ENCODE results near the gene NSRP1.

The NSRP1 gene

GRCh38 chr17:30225919-30226553 is 109.4 kb downstream of the NSRP1 start:
- H2AFZ ChIP-seq (ENCODE audit: low read length) = no peak overlapping the region

GRCh38 chr17:30226878-30227277 is 110.3 kb downstream of the NSRP1 start:
- no peak overlapping the region for H3K27ac ChIP-seq (ENCODE audit: low read length)
- no peaks in the 10 kb centered on the region for H3K36me3 ChIP-seq (replicated peaks; ENCODE audit: insufficient read depth, low read length)
- no peaks in the 10 kb centered on the region for H4K20me1 ChIP-seq (ENCODE audit: insufficient read depth, low read length)
- no peaks in the 10 kb centered on the region for H3K27me3 ChIP-seq (replicated peaks; ENCODE audit: insufficient read depth, low read length)
- H3K4me2 ChIP-seq (ENCODE audit: low read depth, low read length) = no peak overlapping the region
- H3K4me3 ChIP-seq (ENCODE audit: low read length) = no peak overlapping the region
- no peak for DNase-seq
- no peaks in the 10 kb centered on the region for H3K79me2 ChIP-seq (ENCODE audit: low read length)
- H3K9me3 ChIP-seq (replicated peaks; ENCODE audit: insufficient read depth, low read length) = no peaks in the 10 kb centered on the region
- no peaks in the 10 kb centered on the region for H3F3A ChIP-seq (ENCODE audit: insufficient read depth, low read length)
- TF ChIP-seq, protein P1, sequence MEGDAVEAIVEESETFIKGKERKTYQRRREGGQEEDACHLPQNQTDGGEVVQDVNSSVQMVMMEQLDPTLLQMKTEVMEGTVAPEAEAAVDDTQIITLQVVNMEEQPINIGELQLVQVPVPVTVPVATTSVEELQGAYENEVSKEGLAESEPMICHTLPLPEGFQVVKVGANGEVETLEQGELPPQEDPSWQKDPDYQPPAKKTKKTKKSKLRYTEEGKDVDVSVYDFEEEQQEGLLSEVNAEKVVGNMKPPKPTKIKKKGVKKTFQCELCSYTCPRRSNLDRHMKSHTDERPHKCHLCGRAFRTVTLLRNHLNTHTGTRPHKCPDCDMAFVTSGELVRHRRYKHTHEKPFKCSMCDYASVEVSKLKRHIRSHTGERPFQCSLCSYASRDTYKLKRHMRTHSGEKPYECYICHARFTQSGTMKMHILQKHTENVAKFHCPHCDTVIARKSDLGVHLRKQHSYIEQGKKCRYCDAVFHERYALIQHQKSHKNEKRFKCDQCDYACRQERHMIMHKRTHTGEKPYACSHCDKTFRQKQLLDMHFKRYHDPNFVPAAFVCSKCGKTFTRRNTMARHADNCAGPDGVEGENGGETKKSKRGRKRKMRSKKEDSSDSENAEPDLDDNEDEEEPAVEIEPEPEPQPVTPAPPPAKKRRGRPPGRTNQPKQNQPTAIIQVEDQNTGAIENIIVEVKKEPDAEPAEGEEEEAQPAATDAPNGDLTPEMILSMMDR (IDR thresholded peaks at IDR 0.05; ENCODE audit: low read length) = no peak
- no peak for TF ChIP-seq EZH2 (optimal IDR thresholded peaks at IDR 0.05; ENCODE audit: low read depth, low read length)
- TF ChIP-seq EZH2phosphoT487 (IDR thresholded peaks at IDR 0.05; ENCODE audit: low read length) = no peak
- no peaks in the 10 kb centered on the region for H3K4me1 ChIP-seq (ENCODE audit: low read length)
- no peaks in the 10 kb centered on the region for H3K9me2 ChIP-seq (replicated peaks; ENCODE audit: insufficient read depth, low read length)
- H2AFZ ChIP-seq (ENCODE audit: low read length) = no peak overlapping the region
- no peak overlapping the region for H3K9ac ChIP-seq (ENCODE audit: low read length)

More at GRCh38 chr17:30225919-30226553, 109.4 kb downstream of the NSRP1 start:
- H3K27me3 ChIP-seq (replicated peaks; ENCODE audit: insufficient read depth, low read length) = no peaks in the 10 kb centered on the region
- H3K9me2 ChIP-seq (replicated peaks; ENCODE audit: insufficient read depth, low read length) = no peaks in the 10 kb centered on the region
- no peaks in the 10 kb centered on the region for H3K4me1 ChIP-seq (ENCODE audit: low read length)
- H3K36me3 ChIP-seq (replicated peaks; ENCODE audit: insufficient read depth, low read length) = no peaks in the 10 kb centered on the region
- H3K4me3 ChIP-seq (ENCODE audit: low read length) = no peak overlapping the region
- no peak for TF ChIP-seq EZH2 (optimal IDR thresholded peaks at IDR 0.05; ENCODE audit: low read depth, low read length)
- no peak for TF ChIP-seq EZH2phosphoT487 (IDR thresholded peaks at IDR 0.05; ENCODE audit: low read length)
- TF ChIP-seq, protein P1 (IDR thresholded peaks at IDR 0.05; ENCODE audit: low read length) = no peak
- H3K79me2 ChIP-seq (ENCODE audit: low read length) = no peaks in the 10 kb centered on the region
- no peaks in the 10 kb centered on the region for H3F3A ChIP-seq (ENCODE audit: insufficient read depth, low read length)
- no peaks in the 10 kb centered on the region for H3K9me3 ChIP-seq (replicated peaks; ENCODE audit: insufficient read depth, low read length)
- H4K20me1 ChIP-seq (ENCODE audit: insufficient read depth, low read length) = no peaks in the 10 kb centered on the region
- no peak for DNase-seq
- no peak overlapping the region for H3K27ac ChIP-seq (ENCODE audit: low read length)
- H3K4me2 ChIP-seq (ENCODE audit: low read depth, low read length) = no peak overlapping the region
- H3K9ac ChIP-seq (ENCODE audit: low read length) = no peak overlapping the region

DNA sequence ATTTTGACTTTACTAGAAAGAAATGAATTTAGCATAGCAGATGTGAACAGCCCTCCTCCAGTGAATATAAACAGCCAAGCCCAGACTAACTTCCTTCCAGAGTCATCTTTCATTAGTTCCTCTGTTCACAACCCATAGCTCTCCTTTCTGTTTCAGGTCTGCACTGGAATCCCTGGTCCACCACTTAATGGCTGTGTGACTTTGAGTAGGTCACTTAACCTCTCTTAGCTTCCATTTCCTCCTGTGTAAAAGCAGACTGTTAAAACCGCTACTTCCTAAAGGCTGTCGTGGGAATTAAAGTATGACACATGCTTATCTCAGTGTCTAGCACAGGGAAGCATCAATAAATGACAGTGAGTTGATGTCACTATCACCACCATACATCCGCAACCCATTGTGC is 111.4 kb downstream of the NSRP1 start:
- Histone ChIP-seq H4K20me1 (ENCODE audit: insufficient read depth, low read length) (no peaks in the 10 kb centered on the region), H3K9me3 (replicated peaks; ENCODE audit: insufficient read depth, low read length) (no peaks in the 10 kb centered on the region), H3K27me3 (replicated peaks; ENCODE audit: insufficient read depth, low read length) (no peaks in the 10 kb centered on the region; the same call in 1 of the 2 replicates), H3K4me1 (ENCODE audit: low read length) (no peaks in the 10 kb centered on the region), H3K36me3 (replicated peaks; ENCODE audit: insufficient read depth, low read length) (no peaks in the 10 kb centered on the region), H3K9ac (ENCODE audit: low read length) (no peak overlapping the region), H3K79me2 (ENCODE audit: low read length) (no peaks in the 10 kb centered on the region), H3K4me2 (ENCODE audit: low read depth, low read length) (no peak overlapping the region), H3K9me2 (replicated peaks; ENCODE audit: insufficient read depth, low read length) (no peaks in the 10 kb centered on the region), H3F3A (ENCODE audit: insufficient read depth, low read length) (no peaks in the 10 kb centered on the region), H3K4me3 (ENCODE audit: low read length) (no peak overlapping the region), H2AFZ (ENCODE audit: low read length) (no peak overlapping the region), H3K27ac (ENCODE audit: low read length) (no peak overlapping the region)
- TF ChIP-seq EZH2phosphoT487 (IDR thresholded peaks at IDR 0.05; ENCODE audit: low read length) (no peak), EZH2 (optimal IDR thresholded peaks at IDR 0.05; ENCODE audit: low read depth, low read length) (no peak)
- TF ChIP-seq, protein P1 (IDR thresholded peaks at IDR 0.05; ENCODE audit: low read length) = no peak
- DNase-seq = no peak
